NCI-H1930 (cell line): Measurements from ENCODE around the gene SLC6A17.

Experiments used
- DNase-seq, 2 experiments: peaks; one replicate each; lab custom pipeline; 2025; lab: John Stamatoyannopoulos, UW

Gene SLC6A17

DNA sequence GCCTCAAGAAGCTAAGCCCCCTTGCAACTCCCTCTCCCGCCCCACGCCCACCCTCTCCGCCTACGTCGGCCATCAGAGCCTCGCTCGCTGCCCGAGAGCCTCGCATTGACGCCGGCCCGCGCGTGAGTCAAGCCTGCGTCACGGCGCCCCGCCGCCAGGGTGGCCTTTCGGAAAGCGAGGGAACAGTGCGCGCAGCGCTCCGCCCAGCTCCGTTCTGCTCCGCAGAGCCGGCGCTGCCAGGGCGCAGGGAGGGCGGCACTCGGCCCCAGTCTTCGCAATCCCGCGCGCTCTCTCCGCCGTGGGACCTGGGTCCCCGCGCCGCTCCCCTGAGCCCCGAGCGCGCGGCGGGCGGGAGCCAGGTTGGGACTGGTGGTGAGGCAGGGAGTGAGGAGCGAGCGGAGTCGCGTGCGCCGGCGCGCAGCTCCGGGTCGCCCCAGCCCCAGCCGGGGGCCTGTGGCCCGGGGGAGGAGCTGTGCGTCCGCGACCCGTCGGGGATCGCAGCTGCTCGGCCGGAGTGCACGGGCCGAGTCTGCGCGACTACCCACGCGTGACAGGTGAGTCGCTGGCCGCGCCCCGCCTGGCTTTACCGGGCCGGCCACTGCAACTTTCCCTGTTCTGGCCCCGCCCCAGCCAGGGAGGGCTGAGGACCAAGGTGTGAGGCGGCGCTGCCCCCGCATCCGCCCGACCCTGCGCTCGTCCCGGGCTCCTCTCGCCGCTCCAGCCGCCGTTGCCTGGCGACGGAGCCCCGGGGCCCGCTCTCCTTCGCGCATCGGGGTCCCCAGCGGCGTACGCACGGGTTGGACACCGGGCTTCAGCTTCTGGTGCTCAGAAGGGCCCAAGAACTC is at the start of gene SLC6A17:
SLC6A17 (plus strand) TSS at position 165 of the 845 bp plus-strand sequence. CDS start 16,436 bp downstream, outside the sequence.
- DNase-seq = peak; percentile 57 to 59

DNA sequence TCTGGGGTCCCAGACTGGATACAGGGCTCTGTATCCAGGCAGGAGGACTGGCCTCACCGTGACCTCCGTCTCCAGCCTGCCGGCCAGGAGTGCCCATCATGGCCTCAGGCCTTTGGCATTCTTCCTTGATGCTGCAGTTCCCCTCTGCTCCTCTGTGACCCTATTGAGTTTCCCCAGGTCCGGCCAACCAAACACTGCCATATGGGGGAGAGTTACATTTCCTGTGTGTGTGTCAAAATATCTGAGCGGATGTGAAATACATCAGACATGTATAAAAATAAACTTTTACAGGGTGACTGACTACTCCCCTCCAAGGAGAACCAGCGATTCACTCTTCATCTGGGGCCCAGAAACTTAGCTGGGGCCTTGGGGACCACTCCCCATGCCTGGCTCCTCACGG is 48.2 kb upstream of the SLC6A17 start:
- no peak for DNase-seq

DNA sequence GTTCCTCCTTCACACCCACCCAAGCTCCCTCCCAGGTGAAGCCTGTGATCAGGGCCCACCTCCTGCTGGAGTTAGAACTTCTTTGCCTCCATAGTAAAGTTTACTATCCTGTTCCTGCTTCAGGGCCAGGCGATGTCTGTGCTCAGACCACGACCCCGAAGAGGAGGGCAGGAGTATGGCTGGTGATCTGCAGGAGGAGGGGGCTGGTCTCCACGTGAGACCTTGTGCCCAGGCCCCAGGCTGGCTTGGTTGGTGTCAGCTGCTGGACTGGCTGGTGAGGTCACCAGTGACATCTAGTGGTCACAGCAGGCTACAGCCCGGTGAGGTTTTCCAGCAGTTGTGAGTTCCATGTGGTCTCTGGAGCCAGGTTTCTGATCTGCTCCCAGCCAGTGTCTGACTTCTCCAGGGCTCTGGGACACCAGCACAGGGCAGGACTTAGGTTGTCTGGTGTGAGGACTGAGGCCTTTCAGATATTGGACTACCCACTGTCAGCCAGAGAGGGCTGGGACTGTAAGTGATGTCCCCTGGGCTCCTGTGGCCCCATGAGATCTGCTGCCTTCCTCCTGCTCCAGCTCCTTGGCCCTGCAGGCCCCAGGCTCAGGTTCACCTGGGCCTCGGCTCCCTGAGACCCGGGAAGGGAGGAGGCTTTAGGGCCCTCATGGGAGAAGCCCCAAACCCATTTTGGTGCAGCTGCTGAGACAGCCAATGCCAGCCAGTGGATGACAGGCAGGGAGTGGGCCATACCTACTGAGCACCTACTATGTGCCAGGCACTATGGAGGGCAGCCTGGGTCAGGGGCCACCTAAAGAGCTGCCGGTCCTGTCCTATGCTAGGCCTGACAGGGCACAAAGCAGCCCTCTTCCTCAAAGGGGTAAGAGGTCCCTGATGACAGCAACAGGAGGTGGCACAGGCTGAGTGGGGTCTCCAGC is 44.0 kb upstream of the SLC6A17 start:
- DNase-seq = peak; percentile 14 to 34

DNA sequence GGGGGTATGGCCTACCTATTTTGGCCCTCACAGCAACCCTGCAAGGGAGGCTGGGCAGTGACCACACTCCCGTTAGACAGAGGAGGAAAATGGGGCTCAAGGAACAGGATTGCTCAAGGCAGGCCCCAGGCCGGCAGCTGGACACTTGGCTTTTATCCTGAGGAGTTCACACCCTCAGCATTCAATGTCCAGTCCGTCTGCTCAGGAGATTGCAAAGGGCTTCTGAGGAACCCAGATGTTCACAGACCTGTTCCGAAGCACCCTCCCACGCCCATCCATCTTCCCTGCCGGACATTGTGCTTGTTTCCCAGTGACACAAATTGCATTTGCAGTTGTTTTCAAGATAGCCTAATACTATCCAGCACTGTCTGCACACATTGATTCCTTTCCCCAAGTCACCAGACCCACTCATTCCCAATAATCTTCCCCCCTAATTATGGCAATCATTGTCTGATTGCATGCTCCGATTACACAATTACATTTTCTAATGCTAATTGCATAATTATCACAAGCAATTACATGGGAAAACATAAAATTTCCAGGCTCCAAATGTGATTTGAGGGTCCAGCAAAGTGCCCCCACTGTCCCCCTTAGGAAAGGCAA is 42.3 kb upstream of the SLC6A17 start:
- no peak for DNase-seq

DNA sequence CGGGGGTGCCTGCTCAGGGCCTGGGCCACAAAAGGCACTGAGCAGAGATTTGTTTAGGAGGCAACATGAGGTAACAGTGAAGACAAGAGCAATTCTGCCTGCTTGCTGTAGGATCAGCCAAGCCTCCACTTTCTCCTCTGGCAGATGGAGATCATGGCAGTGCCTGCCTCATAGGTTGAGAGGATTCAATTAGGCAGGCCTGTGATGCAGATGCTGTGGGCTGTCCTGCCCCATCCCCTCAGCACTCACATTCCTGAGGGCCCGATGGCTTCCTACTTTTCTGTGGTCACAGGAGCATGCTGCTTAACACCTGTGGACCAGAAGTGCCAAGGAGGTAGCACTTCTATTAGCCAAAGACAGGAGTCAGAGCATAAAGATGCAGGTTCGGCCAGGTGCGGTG is 39.2 kb upstream of the SLC6A17 start:
- no peak for DNase-seq

DNA sequence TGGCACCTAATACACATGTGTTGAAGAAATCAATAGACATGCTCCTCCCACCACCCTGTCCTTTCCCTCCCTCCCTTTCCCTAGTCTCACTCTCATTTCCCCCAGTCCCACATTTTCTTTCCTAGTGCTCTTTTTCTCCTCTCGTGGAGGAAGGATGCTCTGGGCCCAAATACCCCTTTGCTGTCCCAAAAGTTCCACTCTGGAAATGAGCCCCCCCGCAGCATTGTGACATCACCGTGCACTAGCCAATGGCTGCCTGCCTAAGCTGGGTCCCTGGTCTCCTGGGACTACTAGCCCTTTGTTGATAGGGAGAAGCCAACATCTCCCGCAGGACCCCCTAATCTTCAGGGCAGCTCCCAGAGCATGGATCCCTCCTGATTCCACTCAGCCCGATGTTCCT is 38.2 kb upstream of the SLC6A17 start, which contains the start of gene UBL4B:
UBL4B (plus strand) TSS at position 301 of the 400 bp plus-strand sequence; CDS start at position 393, 92 bp downstream.
- no peak for DNase-seq

DNA sequence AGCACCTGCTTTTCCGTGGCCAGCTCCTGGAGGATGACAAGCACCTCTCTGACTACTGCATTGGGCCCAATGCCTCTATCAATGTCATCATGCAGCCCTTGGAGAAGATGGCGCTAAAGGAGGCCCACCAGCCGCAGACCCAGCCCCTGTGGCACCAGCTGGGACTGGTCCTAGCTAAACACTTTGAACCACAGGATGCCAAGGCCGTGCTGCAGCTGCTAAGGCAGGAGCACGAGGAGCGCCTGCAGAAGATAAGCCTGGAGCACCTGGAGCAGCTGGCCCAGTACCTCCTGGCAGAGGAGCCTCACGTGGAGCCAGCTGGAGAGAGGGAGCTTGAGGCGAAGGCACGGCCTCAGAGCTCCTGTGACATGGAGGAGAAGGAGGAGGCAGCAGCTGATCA is 37.6 kb upstream of the SLC6A17 start:
- no peak for DNase-seq

DNA sequence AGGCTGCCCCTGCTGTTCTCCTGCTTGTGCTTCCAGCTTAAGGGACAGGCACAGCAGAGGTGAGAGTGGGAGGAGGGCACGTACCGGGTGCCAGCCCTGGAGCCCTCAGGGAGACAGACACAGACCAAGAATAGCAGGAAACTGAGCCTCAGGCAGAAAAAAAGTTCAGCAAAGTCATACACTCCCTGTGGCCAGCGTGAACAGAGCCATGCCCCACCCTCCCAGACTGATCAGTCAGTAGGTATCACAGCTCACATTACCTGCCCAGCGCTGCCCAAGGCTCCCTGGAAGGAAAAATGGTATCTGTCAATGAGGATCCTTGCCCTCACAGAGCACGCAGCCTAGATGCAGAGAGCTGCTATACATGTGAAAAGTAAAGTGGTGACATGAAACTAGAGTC is 36.7 kb upstream of the SLC6A17 start:
- no peak for DNase-seq

DNA sequence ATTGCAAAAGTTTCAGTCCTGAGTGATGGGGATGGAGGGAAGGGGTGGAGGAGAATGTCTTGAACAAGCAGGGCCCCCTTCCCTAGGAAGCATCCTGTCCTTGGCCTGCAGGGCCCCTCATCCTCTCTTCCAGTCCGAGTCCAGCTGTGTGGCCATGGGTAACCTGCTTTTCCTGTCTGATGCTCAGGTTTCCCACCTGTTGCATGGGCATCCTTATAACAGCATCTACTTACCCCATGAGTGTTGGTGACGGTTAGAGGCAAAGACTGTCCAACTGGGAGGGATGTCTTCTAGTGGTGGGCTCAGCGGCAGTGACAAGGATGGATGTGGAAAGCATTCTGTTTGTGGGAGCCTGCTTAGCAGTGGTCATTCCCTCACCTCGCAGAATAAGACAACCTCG is 36.1 kb upstream of the SLC6A17 start:
- DNase-seq = no peak

DNA sequence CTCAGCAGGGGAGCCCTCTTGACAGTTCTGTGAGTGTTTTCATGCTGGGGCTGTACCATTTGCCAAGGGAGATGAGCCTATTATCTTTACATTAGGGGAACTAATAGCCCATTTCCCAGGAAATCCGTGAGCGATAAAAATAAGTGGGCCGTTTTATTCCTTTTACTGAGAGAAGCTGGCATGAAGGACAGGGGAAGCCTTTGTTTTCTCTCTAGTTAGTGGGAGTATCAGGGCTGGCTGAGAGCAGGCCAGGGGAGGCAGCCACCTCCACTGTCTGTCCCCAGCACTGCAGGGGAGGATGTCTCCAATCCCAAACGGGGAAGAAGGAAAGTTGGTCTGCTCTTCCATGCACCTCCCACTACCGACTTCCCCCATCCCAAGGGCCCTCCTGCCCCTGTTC is 35.5 kb upstream of the SLC6A17 start:
- DNase-seq = no peak

DNA sequence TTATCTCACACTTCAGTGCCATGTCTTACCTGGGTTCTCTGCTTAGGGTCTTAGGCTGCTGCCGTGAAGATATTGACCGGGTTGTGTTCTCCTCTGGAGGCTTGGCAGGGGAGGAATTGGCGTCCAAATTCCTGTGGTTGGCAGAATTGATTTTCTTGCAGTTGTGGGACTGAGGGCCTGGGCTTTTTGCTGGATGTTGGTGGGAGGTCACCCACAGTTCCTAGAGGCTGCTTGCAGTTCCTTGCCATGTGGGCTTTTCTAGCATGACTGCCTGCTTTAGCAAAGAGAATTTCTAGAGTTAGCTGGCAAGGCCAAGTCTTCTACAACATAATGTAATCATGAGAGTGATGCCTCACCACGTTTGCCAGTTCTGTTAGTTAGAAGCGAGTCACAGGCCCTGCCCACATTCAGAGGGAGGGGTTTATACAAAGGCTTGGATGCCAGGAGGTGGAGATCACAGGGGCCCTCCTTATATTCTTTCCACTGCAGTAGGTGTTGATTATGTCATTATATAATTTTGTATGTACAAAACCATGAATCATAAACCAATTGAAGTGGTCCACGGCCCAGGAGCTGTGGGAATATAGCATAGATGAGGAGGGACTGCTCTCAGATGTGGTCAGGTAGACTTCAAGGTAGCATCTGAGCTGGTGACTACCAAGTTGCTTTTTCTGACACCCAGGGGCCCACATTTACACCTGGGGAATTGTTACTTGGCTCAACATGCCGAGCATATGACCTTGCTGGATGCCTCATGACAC is 31.5 kb upstream of the SLC6A17 start:
- no peak for DNase-seq

DNA sequence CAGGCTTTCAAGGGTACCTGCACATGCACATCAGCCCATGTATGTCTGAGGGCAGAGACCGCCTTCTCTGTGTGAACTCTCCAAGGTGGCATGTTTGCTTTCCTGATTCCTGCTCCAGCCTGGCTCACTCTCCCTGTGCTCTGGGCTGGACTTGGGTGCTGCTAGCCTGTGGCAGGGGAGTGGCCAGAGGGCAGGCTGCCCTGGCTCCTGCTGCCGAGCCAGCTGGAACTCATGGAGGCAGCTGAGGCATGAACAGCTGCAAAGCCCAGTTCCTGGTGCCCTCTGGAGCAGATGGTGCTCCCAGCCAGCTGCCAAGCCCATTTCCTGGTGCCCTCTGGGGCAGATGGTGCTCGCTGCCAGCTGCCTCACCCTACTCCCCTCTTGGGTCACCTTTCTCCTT is 30.5 kb upstream of the SLC6A17 start:
- no peak for DNase-seq

DNA sequence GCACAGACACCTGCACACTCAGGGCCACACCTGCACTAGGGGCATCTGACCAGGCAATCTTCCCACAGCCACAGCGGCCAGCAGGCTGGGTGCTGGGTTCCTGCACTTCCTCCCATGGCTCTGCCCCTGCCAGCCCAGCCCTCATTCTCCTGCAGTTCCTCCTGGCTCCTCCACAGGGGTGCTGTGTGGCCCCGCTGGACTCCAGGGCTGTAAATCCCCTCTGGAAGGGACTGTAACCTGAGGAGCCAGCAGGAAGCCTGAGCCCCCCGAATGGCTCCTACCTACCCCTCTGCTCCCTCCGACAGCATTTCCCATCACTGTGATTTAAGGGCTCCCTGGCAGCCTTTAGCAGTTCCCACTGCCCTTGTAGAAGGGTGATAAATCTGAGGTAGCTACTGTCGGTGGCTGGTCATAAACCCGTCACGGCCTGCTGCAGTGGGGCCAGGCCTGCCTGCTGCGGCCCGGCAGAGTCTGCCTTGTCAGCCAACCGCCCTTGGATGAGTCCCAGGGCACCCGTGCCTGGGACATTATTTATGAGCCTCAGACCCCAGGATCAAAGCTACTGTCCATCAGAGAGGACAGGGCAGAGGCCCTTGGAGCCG is 29.2 kb upstream of the SLC6A17 start:
- no peak for DNase-seq

DNA sequence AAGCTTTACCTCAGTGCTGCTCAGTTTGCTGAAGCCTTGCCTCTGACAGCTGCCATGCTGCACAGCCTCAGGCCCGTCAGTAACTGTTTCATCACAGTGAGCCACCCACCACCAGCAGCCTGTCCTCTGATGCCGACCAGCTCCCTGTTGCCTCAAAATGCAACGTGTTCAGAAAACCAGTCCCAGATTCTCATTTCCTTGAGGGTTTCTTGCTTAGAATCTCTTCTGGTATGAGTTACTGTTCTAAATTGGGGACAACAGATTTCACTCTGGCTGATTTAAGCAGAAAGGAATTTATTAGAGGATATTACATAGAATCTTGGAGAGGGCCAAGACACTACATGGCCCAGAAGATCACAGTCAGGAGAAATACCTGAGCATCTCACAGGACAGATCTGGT is 27.1 kb upstream of the SLC6A17 start:
- no peak for DNase-seq

DNA sequence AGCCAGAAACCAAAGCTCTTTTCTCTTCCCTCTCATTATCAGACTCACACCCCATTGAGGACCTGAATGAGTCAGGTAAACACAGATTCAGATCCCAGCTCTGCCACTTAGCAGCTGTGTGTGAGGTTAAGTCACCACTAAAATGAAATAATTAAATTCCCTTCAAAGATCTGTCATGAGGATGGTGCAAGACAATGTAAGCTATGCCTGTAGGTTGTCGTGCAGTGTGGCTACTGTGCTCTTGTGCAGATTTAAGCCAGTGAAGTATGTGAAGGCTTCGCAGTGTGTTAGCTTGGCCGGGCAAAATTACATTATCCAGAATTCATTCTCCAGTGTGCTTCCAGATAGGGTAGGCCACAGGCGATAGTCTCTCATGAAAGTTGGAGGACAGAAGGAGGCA is 24.5 kb upstream of the SLC6A17 start:
- no peak for DNase-seq

DNA sequence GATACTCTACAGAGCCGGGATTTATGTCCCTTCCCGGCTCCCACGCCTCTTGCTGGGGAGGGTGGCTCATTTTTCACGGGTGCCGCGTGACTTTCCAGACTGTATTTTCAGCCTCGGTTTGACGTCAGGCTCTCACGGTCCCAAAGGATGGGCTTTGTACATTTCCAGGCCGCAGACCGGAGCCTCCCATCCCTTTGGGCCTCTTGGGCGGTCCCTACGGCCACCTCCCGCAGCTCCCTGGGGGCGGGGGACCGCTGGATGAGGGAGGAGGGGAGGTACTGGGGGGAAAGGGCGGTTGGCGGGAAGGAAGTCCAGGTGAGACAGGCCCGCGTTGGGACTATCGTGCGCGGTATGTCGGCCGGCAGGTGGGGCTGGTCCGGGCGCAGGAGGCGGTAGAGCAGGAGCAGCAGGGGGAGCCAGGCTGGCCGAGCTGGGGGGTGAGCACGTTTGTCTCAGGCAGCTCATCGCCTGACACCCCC is 20.1 kb upstream of the SLC6A17 start:
- no peak for DNase-seq

DNA sequence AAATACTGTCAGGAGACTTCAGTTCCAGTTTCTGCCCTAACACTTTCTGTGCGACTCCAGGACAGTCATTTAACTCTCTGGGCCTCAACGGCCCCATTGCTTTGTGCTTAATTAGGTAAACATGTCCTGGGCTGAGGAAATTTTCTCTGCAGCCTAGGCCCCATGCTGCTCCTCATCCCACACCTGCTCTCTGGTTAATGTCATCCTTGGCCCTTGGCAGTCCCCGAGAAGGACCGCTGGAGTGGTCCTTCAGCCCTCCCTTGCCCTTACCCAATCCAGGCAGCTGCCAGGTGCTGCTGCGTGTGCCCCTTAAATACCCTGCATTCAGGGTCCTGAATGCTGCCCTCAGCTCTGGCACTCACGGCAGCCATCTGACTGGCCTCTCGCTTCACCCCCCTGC is 19.3 kb upstream of the SLC6A17 start:
- no peak for DNase-seq

DNA sequence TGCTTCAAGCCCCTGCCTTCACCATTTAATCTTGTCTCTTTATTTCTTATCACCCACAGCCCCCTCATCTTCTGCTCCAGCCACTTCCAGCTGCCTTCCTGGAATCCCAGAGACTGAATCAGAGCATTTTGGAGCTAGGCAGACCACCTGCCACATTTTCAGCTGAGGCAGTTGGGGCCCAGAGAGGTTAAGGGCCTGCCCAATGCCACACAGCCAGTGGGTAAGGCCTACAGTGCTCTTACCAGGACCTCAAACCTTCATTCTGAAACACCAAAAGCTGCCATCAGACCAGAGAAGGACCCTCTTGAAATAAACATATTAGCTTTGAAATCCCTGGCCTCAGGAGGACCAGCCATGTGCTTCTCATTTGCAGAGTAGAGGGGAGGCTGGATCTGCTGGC is 17.6 kb upstream of the SLC6A17 start:
- no peak for DNase-seq

DNA sequence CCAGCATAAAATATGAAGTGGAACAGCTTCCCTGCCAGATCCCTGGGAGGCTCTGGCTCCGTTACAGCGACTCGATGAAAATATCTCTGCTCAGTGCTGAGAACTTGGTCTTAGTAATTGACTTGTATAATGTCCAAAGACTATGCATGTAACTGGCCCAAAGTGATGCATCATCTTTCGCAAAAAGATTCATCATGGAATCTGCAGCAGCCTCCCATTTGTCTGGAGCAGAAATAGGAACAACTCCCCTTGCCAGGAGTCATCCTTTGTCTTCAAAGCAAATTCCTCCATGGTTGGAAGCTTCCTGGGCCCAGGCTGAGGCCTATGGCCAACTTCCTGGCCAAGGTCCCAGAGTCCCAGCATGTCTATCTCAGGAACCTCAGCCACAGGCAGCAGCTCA is 16.9 kb upstream of the SLC6A17 start:
- DNase-seq = no peak

DNA sequence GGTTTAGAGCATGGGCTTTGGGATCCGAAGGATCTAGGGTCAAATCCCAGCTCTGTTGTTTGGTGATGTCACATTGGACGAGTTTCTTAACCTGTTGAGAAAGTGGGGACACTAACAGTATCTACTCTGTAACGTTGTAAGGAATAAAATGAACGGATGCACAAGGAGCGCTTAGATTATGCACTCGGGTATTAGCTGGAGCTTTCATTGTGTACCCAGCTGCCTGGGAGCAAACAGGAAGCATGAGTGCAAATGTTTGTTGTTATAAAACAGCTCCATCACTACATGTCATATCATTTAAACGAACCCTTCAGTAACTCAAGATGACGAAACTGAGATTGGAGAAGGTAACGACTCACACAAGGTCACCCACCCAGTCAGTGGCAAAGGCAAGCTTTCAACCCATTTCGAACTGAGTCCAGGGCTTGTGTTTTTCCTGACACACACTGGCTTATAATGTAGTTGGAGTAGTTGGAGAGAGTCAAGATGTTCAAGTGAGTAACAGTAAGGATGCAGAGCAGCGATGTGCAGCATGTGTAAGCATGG is 16.2 kb upstream of the SLC6A17 start:
- peak in 1 of 2 experiments; percentile 25 for DNase-seq

DNA sequence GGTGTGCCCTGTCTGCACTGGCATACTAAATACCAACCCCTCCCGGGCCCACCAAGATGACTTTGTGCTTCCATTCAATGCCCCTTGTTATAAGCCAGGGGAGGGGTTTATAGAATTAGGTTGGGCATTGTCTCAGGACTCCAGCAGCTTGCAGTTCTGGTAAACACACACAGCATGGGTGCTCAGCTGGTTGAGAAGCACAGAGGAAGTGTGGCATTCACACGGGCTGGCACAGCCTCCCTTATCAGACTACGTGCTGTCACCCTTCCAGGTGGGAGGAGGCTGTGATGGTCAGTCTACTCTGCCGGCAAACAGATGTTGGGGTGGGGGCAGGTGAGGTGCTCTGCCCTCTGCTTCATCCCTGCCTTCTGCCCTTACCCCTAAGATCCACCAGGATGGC is 15.0 kb upstream of the SLC6A17 start:
- DNase-seq = no peak
